ENCODE results near the gene COL6A2.

DNA sequence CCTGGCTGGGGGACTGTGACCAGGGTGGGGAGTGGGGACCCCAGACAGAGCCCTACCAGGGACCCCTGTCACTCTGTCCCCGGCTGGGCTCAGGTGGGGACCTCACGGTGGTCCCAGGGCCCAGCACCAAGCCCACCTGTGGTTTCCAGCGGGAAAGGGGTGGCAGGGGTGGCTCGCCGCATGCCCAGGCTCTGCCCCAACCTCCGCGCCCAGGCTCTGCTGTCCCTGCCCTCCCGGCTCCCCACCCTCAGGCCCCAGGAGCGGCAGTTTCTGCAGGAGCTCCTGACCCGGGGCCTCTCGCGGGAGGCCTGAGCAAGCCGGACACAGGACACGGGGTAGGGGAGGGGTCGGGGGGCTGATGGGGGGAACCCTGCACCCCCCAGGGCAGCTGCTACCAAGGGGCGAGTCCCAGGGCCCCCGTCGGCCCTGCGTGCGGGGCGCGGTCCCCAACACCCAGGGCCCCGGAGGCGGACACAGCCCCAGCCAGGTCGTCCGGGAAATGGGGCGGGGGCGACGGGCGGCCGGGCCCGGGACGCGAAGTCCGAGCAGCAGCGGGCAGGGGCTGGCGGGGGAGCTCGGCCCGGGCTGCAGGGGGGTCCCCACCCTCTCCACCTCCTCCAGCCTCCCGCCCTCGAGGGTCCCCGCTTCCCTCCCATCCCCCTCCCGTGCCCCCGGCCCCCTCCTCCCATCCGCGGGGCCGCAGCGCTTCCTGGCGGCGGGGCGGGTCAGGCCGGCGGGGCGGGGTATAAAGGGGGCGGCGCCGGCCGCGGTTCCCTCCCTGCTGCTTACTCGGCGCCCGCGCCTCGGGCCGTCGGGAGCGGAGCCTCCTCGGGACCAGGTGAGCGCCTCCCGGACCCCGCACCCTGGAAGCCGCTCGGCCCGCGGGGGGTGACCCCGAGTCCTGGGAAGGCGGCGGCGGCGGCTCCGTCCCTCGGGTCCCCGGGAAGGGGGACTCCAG lies at the start of gene COL6A2:
- TF ChIP-seq POLR2A (IDR thresholded peaks at IDR 0.05) = peak; percentile 63 to 96
- TF ChIP-seq, protein P1, sequence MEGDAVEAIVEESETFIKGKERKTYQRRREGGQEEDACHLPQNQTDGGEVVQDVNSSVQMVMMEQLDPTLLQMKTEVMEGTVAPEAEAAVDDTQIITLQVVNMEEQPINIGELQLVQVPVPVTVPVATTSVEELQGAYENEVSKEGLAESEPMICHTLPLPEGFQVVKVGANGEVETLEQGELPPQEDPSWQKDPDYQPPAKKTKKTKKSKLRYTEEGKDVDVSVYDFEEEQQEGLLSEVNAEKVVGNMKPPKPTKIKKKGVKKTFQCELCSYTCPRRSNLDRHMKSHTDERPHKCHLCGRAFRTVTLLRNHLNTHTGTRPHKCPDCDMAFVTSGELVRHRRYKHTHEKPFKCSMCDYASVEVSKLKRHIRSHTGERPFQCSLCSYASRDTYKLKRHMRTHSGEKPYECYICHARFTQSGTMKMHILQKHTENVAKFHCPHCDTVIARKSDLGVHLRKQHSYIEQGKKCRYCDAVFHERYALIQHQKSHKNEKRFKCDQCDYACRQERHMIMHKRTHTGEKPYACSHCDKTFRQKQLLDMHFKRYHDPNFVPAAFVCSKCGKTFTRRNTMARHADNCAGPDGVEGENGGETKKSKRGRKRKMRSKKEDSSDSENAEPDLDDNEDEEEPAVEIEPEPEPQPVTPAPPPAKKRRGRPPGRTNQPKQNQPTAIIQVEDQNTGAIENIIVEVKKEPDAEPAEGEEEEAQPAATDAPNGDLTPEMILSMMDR (IDR thresholded peaks at IDR 0.05) = peak; percentile 27 to 77 (median 52)

Measured in uterus (tissue), 2 donors.